ENCODE results near the gene EEPD1.

DNA sequence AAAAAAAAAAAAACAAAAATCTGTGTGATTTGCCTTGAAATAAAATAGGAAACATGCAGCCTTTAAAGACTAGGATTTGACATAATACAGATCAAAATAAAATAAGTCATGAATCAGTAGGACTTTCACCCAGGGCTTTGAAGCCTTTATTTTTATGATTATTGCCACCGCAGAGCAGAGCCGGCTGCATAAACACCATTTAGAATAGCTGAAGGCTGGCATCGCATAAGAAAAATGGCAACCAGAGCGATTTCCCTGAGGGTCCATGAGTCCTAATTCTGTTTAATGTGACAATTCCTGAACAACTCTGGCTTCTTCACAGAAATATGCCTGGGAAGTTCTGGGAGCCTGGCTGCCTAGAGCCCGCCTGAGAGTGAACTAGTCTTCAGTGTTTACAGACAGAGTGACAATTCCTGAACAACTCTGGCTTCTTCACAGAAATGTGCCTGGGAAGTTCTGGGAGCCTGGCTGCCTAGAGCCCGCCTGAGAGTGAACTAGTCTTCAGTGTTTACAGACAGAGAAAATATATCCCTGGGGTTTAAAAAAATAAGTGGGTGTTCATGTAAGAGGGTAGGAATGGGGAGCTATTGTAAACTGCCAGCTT lies 112.0 kb downstream of the EEPD1 start:
- TF ChIP-seq, protein P1, sequence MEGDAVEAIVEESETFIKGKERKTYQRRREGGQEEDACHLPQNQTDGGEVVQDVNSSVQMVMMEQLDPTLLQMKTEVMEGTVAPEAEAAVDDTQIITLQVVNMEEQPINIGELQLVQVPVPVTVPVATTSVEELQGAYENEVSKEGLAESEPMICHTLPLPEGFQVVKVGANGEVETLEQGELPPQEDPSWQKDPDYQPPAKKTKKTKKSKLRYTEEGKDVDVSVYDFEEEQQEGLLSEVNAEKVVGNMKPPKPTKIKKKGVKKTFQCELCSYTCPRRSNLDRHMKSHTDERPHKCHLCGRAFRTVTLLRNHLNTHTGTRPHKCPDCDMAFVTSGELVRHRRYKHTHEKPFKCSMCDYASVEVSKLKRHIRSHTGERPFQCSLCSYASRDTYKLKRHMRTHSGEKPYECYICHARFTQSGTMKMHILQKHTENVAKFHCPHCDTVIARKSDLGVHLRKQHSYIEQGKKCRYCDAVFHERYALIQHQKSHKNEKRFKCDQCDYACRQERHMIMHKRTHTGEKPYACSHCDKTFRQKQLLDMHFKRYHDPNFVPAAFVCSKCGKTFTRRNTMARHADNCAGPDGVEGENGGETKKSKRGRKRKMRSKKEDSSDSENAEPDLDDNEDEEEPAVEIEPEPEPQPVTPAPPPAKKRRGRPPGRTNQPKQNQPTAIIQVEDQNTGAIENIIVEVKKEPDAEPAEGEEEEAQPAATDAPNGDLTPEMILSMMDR (IDR thresholded peaks at IDR 0.05; ENCODE audit: low read depth, low read length): no peak
- no peak for TF ChIP-seq EZH2phosphoT487 (IDR thresholded peaks at IDR 0.05; ENCODE audit: low read depth)

Data from OCI-LY3 (cell line).